ENCODE data around the gene TMEM132D.

Gene TMEM132D

GRCh38 chr12:129494260-129494659, 409.6 kb downstream of the TMEM132D start:
- no peak for DNase-seq
- no peak for TF ChIP-seq GATA1 (IDR thresholded peaks at IDR 0.05; ENCODE audit: low read depth, low read length)
- no peak for TF ChIP-seq POLR2A (IDR thresholded peaks at IDR 0.05; ENCODE audit: low read length)

- no peak for DNase-seq
- TF ChIP-seq GATA1 (IDR thresholded peaks at IDR 0.05; ENCODE audit: low read depth, low read length) (no peak), POLR2A (IDR thresholded peaks at IDR 0.05; ENCODE audit: low read length) (no peak)
These were observed 414.6 kb downstream of the TMEM132D start for GRCh38 chr12:129489100-129489676.

GRCh38 chr12:129486931-129487330, 416.9 kb downstream of the TMEM132D start:
- no peak for DNase-seq
- TF ChIP-seq POLR2A (IDR thresholded peaks at IDR 0.05; ENCODE audit: low read length), result no peak
- no peak for TF ChIP-seq GATA1 (IDR thresholded peaks at IDR 0.05; ENCODE audit: low read depth, low read length)

- TF ChIP-seq GATA1 (IDR thresholded peaks at IDR 0.05; ENCODE audit: low read depth, low read length) (no peak), POLR2A (IDR thresholded peaks at IDR 0.05; ENCODE audit: low read length) (no peak)
- no peak for DNase-seq
These were observed 420.5 kb downstream of the TMEM132D start for GRCh38 chr12:129483111-129483893.

- DNase-seq, result no peak
These were observed 421.9 kb downstream of the TMEM132D start for GRCh38 chr12:129481921-129482320.

GRCh38 chr12:129470196-129470595, 433.6 kb downstream of the TMEM132D start:
- TF ChIP-seq POLR2A (IDR thresholded peaks at IDR 0.05; ENCODE audit: low read length), result no peak
- no peak for TF ChIP-seq GATA1 (IDR thresholded peaks at IDR 0.05; ENCODE audit: low read depth, low read length)

More at GRCh38 chr12:129481921-129482320, 421.9 kb downstream of the TMEM132D start:
- TF ChIP-seq GATA1 (IDR thresholded peaks at IDR 0.05; ENCODE audit: low read depth, low read length) (no peak), POLR2A (IDR thresholded peaks at IDR 0.05; ENCODE audit: low read length) (no peak)

GRCh38 chr12:129467726-129468125, 436.1 kb downstream of the TMEM132D start:
- TF ChIP-seq POLR2A (IDR thresholded peaks at IDR 0.05; ENCODE audit: low read length) (no peak), GATA1 (IDR thresholded peaks at IDR 0.05; ENCODE audit: low read depth, low read length) (no peak)
- no peak for DNase-seq

More at GRCh38 chr12:129470196-129470595, 433.6 kb downstream of the TMEM132D start:
- no peak for DNase-seq

- no peak for DNase-seq
- TF ChIP-seq POLR2A (IDR thresholded peaks at IDR 0.05; ENCODE audit: low read length), result no peak
- no peak for TF ChIP-seq GATA1 (IDR thresholded peaks at IDR 0.05; ENCODE audit: low read depth, low read length)
These were observed 436.5 kb downstream of the TMEM132D start for GRCh38 chr12:129467289-129467688.

- DNase-seq, result no peak
- TF ChIP-seq POLR2A (IDR thresholded peaks at IDR 0.05; ENCODE audit: low read length) (no peak), GATA1 (IDR thresholded peaks at IDR 0.05; ENCODE audit: low read depth, low read length) (no peak)
These were observed 437.3 kb downstream of the TMEM132D start for GRCh38 chr12:129466499-129466898.

GRCh38 chr12:129459886-129460285, 443.9 kb downstream of the TMEM132D start:
- TF ChIP-seq GATA1 (IDR thresholded peaks at IDR 0.05; ENCODE audit: low read depth, low read length) (no peak), POLR2A (IDR thresholded peaks at IDR 0.05; ENCODE audit: low read length) (no peak)
- DNase-seq, result no peak

- no peak for DNase-seq
- TF ChIP-seq POLR2A (IDR thresholded peaks at IDR 0.05; ENCODE audit: low read length) (no peak), GATA1 (IDR thresholded peaks at IDR 0.05; ENCODE audit: low read depth, low read length) (no peak)
These were observed 457.1 kb downstream of the TMEM132D start for GRCh38 chr12:129446696-129447095.

GRCh38 chr12:129440278-129440677, 463.5 kb downstream of the TMEM132D start:
- no peak for TF ChIP-seq GATA1 (IDR thresholded peaks at IDR 0.05; ENCODE audit: low read depth, low read length)
- no peak for TF ChIP-seq POLR2A (IDR thresholded peaks at IDR 0.05; ENCODE audit: low read length)
- no peak for DNase-seq

- TF ChIP-seq POLR2A (IDR thresholded peaks at IDR 0.05; ENCODE audit: low read length) (no peak), GATA1 (IDR thresholded peaks at IDR 0.05; ENCODE audit: low read depth, low read length) (no peak)
- DNase-seq, result no peak
These were observed 469.0 kb downstream of the TMEM132D start for GRCh38 chr12:129434790-129435189.

GRCh38 chr12:129428240-129428936, 475.4 kb downstream of the TMEM132D start:
- DNase-seq, result no peak
- TF ChIP-seq GATA1 (IDR thresholded peaks at IDR 0.05; ENCODE audit: low read depth, low read length), result no peak
- no peak for TF ChIP-seq POLR2A (IDR thresholded peaks at IDR 0.05; ENCODE audit: low read length)

Measured in erythroblast (primary cell).